ENCODE measurements around the gene MRPL2. TPM values are rescaled to one million over a fixed set of nuclear protein-coding genes. Genes with fewer than 3 reads are reported as not detected.

Gene MRPL2
- total and polyA plus RNA-seq, 2 donors from 2014 or later = 56.6 to 127 TPM

DNA sequence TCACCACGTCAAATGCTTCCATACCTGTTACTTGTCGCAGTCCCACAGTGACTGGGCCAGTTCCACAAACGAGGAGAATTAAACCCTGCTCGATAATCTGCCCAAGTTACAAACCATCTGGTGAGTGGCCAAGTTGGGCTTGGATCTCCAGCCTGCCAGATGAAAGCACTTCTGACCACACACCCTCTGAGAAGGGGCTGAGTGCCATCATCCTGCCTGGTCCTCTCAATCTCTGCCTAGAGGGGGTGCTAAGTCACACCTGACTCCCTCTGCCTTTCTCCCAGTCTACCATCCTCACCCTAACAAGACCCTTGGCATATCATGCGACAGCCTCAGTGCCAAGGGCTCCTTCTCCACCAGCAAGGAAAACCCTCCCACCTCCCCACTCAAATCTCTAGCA, 22.0 kb downstream of the MRPL2 start:
- DNase-seq = no peak
- Histone ChIP-seq H3K9me3 (ENCODE audit: control insufficient read depth in 2 of 3, insufficient read depth in 1 of 3, low read length in 3 of 3) (no peaks in the 10 kb centered on the region), H3K27ac (ENCODE audit: low read depth in 2 of 2, low read length in 2 of 2) (no peak overlapping the region), H3K4me1 (ENCODE audit: control insufficient read depth in 2 of 3, insufficient read depth in 2 of 3, low read depth in 1 of 3, low read length in 3 of 3) (peaks cover 0 to 2% (median 0%) of the 10 kb centered on the region in 3 donors), H3K4me3 (ENCODE audit: low read length in 3 of 3) (no peak overlapping the region), H3K9ac (ENCODE audit: low read length in 3 of 3) (no peak overlapping the region), H3K36me3 (ENCODE audit: control insufficient read depth in 2 of 3, insufficient read depth in 3 of 3, low read length in 3 of 3) (peaks cover 9 to 33% (median 24%) of the 10 kb centered on the region in 3 donors), H3K27me3 (ENCODE audit: control insufficient read depth, insufficient read depth, low read length) (no peaks in the 10 kb centered on the region)
- TF ChIP-seq, protein P1, sequence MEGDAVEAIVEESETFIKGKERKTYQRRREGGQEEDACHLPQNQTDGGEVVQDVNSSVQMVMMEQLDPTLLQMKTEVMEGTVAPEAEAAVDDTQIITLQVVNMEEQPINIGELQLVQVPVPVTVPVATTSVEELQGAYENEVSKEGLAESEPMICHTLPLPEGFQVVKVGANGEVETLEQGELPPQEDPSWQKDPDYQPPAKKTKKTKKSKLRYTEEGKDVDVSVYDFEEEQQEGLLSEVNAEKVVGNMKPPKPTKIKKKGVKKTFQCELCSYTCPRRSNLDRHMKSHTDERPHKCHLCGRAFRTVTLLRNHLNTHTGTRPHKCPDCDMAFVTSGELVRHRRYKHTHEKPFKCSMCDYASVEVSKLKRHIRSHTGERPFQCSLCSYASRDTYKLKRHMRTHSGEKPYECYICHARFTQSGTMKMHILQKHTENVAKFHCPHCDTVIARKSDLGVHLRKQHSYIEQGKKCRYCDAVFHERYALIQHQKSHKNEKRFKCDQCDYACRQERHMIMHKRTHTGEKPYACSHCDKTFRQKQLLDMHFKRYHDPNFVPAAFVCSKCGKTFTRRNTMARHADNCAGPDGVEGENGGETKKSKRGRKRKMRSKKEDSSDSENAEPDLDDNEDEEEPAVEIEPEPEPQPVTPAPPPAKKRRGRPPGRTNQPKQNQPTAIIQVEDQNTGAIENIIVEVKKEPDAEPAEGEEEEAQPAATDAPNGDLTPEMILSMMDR (IDR thresholded peaks at IDR 0.05; ENCODE audit: borderline replicate concordance, extremely low read depth, insufficient read depth) = no peak
- intact Hi-C loops (cut with DNase I) = no loop called here
- FAIRE-seq = no peak

DNA sequence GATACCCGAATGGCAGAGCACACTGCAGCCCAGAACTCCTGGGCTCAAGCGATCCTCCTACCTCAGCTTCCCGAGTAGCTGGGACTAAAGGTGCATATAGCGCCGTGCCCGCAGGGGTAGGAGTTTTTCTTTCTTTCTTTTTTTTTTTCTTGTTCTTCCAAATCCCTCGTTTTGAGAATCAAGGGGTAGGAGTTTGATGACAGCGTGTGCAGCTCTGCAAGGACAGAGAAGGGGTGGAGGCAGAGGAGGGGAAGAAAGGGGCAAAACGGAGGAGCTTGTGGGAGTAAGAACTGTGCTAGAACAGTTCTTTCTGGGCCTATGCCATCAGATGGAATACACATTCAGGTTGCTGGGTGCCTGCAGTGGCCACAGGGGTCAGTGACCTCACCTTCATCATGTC, 22.5 kb downstream of the MRPL2 start:
- intact Hi-C loops (cut with DNase I) = no loop called here
- Histone ChIP-seq H3K4me3 (ENCODE audit: low read length in 3 of 3) (no peak overlapping the region), H3K9me3 (ENCODE audit: control insufficient read depth in 2 of 3, insufficient read depth in 1 of 3, low read length in 3 of 3) (no peaks in the 10 kb centered on the region), H3K36me3 (ENCODE audit: control insufficient read depth in 2 of 3, insufficient read depth in 3 of 3, low read length in 3 of 3) (peaks cover 9 to 33% (median 24%) of the 10 kb centered on the region in 3 donors), H3K4me1 (ENCODE audit: control insufficient read depth in 2 of 3, insufficient read depth in 2 of 3, low read depth in 1 of 3, low read length in 3 of 3) (peaks cover 0 to 2% (median 0%) of the 10 kb centered on the region in 3 donors), H3K9ac (ENCODE audit: low read length in 3 of 3) (no peak overlapping the region), H3K27ac (ENCODE audit: low read depth in 2 of 2, low read length in 2 of 2) (no peak overlapping the region), H3K27me3 (ENCODE audit: control insufficient read depth, insufficient read depth, low read length) (no peaks in the 10 kb centered on the region)
- DNase-seq (no peak), FAIRE-seq (no peak)
- TF ChIP-seq, protein P1 (IDR thresholded peaks at IDR 0.05; ENCODE audit: borderline replicate concordance, extremely low read depth, insufficient read depth) = no peak

DNA sequence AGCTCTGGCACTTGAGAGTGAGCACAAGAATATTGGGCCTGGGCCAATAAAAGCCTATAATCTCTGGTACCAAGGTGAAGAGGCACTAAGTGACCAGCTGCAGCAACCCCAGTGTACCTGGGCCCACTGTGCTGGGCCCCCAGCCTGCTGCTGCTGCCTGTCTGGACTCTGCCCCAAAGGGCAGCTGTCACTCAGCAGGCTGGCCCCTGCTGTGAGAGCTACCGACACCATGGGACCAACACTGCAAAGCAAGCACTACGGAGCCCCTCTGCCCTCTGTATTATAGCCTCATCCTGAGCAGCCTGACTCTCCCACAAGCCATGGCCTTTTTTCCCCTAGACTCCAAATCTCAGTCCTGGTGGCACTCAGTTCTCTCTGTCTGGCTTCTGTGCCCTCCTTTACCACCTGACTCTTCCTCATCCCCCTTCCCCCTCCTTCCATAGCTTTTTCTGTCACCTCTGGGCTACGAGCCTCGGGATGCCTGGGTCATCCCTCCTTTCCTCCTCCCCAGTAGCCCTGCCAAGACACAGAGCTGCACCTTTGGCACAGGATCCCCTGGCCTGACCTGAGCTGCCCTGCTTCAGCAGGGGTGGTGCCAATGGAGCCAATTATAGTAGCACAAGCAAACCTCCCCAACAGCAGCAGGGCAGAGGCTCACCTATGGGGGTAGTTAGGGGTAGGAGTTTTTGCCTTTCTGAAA, 23.6 kb downstream of the MRPL2 start:
- H3K9me3 ChIP-seq (ENCODE audit: control insufficient read depth in 2 of 3, insufficient read depth in 1 of 3, low read length in 3 of 3) = no peaks in the 10 kb centered on the region
- DNase-seq (no peak), FAIRE-seq (no peak)
- intact Hi-C loops (cut with DNase I) = no loop called here
- H3K27me3 ChIP-seq (ENCODE audit: control insufficient read depth, insufficient read depth, low read length) = no peaks in the 10 kb centered on the region
- no peak overlapping the region for H3K9ac ChIP-seq (ENCODE audit: low read length in 3 of 3)
- TF ChIP-seq, protein P1 (IDR thresholded peaks at IDR 0.05; ENCODE audit: borderline replicate concordance, extremely low read depth, insufficient read depth) = no peak
- no peak overlapping the region for H3K4me3 ChIP-seq (ENCODE audit: low read length in 3 of 3)
- H3K4me1 ChIP-seq (ENCODE audit: control insufficient read depth in 2 of 3, insufficient read depth in 2 of 3, low read depth in 1 of 3, low read length in 3 of 3) = peaks cover 0 to 2% (median 0%) of the 10 kb centered on the region in 3 donors
- H3K27ac ChIP-seq (ENCODE audit: low read depth in 2 of 2, low read length in 2 of 2) = no peak overlapping the region
- H3K36me3 ChIP-seq (ENCODE audit: control insufficient read depth in 2 of 3, insufficient read depth in 3 of 3, low read length in 3 of 3) = peaks cover 9 to 31% (median 21%) of the 10 kb centered on the region in 3 donors

Measured in kidney (tissue), 14 donors.